HFFc6 (cell line): ENCODE results near the gene FBXL5. TPM values are rescaled to one million over a fixed set of nuclear protein-coding genes. Genes with fewer than 3 reads are reported as not detected.

Experiments
- DNase-seq: peaks from one replicate; pipeline ENCODE4 v3.0.0-alpha.2; 2018
- H3K27ac Mint-ChIP-seq: 2 replicates; pipeline ENCODE4 v1.8.0; 2020; ENCODE audit warnings: mild to moderate bottlenecking, mixed read lengths
- H3K27me3 Mint-ChIP-seq: 2 replicates; pipeline ENCODE4 v1.8.0; 2021; ENCODE audit warnings: mild to moderate bottlenecking, moderate library complexity, mixed read lengths; ENCODE audit not compliant: insufficient read depth
- H3K36me3 Mint-ChIP-seq: 2 replicates; pipeline ENCODE4 v1.8.0; 2021; ENCODE audit warnings: low read depth, mixed read lengths
- H3K4me1 Mint-ChIP-seq: 2 replicates; pipeline ENCODE4 v1.8.0; 2020; ENCODE audit warnings: low read depth, mixed read lengths
- H3K4me3 Mint-ChIP-seq: 2 replicates; pipeline ENCODE4 v1.8.0; 2020; ENCODE audit warnings: mild to moderate bottlenecking, moderate library complexity, mixed read lengths
- H3K9me3 Mint-ChIP-seq: 2 replicates; pipeline ENCODE4 v1.8.0; 2020; ENCODE audit warnings: mild to moderate bottlenecking, mixed read lengths
- CTCF ChIP-seq: fragments of 200-600 bp; sonication (generic); IDR thresholded peaks from 2 replicates; pipeline ENCODE4 v1.5.0; 2021; ENCODE audit warnings: antibody characterized with exemption, mild to moderate bottlenecking
- total RNA-seq, 6 experiments: library from RNA; stranded (reverse); fragmentation: NEBNext Ultra II Directional; extraction: Animal tissue kit (Norgen Biotek cat#: 25700); gene quantifications; 2 replicates in 1 of 6; 3 replicates in 5 of 6; pipeline ENCODE4 v1.2.3, GENCODE V29; 2021

FBXL5 gene
- total RNA-seq, 6 experiments from 2014 or later: 35.8 to 40.5 (median 37.2) TPM

- Mint-ChIP-seq H3K27me3 (peaks cover 2% of the 10 kb centered on the region; the same call in 1 of the 2 replicates), H3K27ac (peak overlapping the region; percentile 99), H3K36me3 (peaks cover 5% of the 10 kb centered on the region; the same call in 1 of the 2 replicates), H3K4me1 (peaks cover 69% of the 10 kb centered on the region), H3K4me3 (peak overlapping the region; percentile 97), H3K9me3 (no peaks in the 10 kb centered on the region)
- TF ChIP-seq CTCF: no peak
- peak; percentile 9 for DNase-seq
Measured at GRCh38 chr4:15654593-15655222, 449 bp downstream of the FBXL5 start.

DNA sequence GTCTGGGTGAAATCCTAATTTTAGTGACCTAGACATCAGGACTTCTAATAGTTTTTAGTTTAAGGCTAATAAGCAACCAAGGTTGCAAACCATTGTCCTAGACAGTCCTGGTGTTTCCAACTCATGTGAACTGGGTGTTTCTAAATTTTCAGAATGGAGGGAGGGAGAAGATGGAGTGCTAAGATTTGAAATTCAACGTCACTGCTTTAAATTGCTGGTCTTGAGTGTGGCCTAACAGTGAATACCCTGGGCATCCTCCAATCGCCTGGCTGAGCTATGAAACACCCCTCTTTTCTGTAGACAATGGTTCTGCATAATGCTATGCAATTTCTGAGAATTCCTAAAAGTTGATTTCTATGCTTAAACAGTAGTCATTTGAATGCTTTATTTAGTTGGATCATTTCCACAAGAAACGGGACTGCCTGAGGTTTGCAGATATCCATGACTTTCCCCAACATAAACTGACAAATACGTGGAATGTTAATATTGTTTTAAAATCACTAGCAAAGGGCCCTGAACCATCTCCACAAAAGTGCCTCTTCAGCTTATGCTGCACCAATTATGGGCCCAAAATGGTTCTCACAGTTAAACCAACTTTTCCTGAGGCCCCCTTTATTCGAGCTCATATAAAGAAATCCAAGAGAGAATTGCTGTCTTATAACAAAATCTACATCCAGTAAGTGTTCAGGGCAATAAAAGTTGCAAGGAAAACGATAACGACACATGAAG, 1.1 kb downstream of the FBXL5 start:
- Mint-ChIP-seq H3K36me3 (peaks cover 5% of the 10 kb centered on the region; the same call in 1 of the 2 replicates), H3K27me3 (peaks cover 2% of the 10 kb centered on the region; the same call in 1 of the 2 replicates), H3K4me3 (peak overlapping the region; percentile 97), H3K9me3 (no peaks in the 10 kb centered on the region), H3K27ac (peak overlapping the region; percentile 94), H3K4me1 (peaks cover 71% of the 10 kb centered on the region)
- peak; percentile 48 for DNase-seq
- no peak for TF ChIP-seq CTCF

DNA sequence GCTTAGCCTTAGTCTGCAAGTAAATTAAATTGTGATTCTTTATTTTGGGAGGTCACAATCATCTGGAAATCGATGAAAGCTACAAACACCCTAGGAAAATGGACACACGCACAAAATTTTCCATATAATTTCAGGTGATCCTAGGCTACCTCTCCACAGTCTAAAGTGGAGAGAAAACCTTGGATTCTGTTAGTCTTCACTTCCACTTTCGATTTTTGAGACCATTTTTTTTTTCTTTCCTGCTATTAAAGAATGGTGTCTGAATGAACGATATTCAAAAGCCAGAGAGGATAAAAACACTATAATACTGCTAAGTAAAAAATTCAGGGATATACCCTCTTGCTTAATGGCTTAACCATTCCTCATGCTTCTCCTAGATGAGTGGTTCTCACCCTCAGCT, 1.7 kb downstream of the FBXL5 start:
- peaks cover 2% of the 10 kb centered on the region; the same call in 1 of the 2 replicates for H3K27me3 Mint-ChIP-seq
- no peak for DNase-seq
- H3K9me3 Mint-ChIP-seq: no peaks in the 10 kb centered on the region
- H3K4me3 Mint-ChIP-seq: peak overlapping the region; percentile 97
- H3K36me3 Mint-ChIP-seq: peaks cover 5% of the 10 kb centered on the region; the same call in 1 of the 2 replicates
- TF ChIP-seq CTCF: no peak
- H3K27ac Mint-ChIP-seq: peak overlapping the region; percentile 94
- peaks cover 75% of the 10 kb centered on the region for H3K4me1 Mint-ChIP-seq

- H3K4me1 Mint-ChIP-seq: peaks cover 72% of the 10 kb centered on the region
- peak overlapping the region; percentile 97 for H3K4me3 Mint-ChIP-seq
- H3K27me3 Mint-ChIP-seq: peaks cover 2% of the 10 kb centered on the region; the same call in 1 of the 2 replicates
- H3K36me3 Mint-ChIP-seq: peaks cover 5% of the 10 kb centered on the region; the same call in 1 of the 2 replicates
- no peak for TF ChIP-seq CTCF
- no peaks in the 10 kb centered on the region for H3K9me3 Mint-ChIP-seq
- peak overlapping the region; percentile 94 for H3K27ac Mint-ChIP-seq
- no peak for DNase-seq
Measured at GRCh38 chr4:15652841-15653240, 2.3 kb downstream of the FBXL5 start.

DNA sequence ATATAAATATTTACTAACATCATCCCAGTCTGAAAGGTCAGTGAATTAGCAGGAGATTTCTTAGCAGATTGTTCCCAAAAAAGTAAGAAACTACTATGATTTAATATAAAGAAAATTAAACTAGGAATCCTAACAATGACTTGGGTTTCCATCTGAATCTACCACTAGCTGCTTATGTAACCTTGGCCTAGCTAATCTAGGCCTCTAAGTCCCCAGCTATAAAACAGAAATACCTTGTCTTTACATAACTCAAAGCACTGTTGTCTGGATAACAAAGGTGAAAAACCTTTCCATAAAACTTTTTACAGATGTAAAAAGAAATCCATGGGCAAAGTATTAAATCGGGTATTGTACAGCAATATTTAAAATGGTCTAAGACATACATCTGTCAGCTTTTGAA, 3.0 kb downstream of the FBXL5 start:
- Mint-ChIP-seq H3K4me3 (peak overlapping the region; percentile 97), H3K9me3 (no peaks in the 10 kb centered on the region), H3K27me3 (peaks cover 2% of the 10 kb centered on the region; the same call in 1 of the 2 replicates), H3K27ac (peak overlapping the region; percentile 63; the same call in 1 of the 2 replicates), H3K36me3 (peaks cover 5% of the 10 kb centered on the region; the same call in 1 of the 2 replicates), H3K4me1 (peaks cover 65% of the 10 kb centered on the region)
- no peak for TF ChIP-seq CTCF
- DNase-seq: no peak
